ENCODE measurements around the gene PKP1.

Gene PKP1

GRCh38 chr1:201276891-201277290 lies 6.4 kb upstream of the PKP1 start:
- no peak overlapping the region for H3K9ac ChIP-seq (ENCODE audit: low read length)
- no peak overlapping the region for H3K27ac ChIP-seq (ENCODE audit: low read depth, low read length)

GRCh38 chr1:201277441-201277840 lies 5.9 kb upstream of the PKP1 start:
- Histone ChIP-seq H3K27ac (ENCODE audit: low read depth, low read length) (no peak overlapping the region), H3K9me3 (ENCODE audit: insufficient read depth, low read length) (no peaks in the 10 kb centered on the region), H3K9ac (ENCODE audit: low read length) (no peak overlapping the region), H3K27me3 (ENCODE audit: low read length) (no peaks in the 10 kb centered on the region), H3K9me2 (replicated peaks; ENCODE audit: insufficient read depth, low read length) (no peaks in the 10 kb centered on the region), H3K36me3 (ENCODE audit: low read length) (no peaks in the 10 kb centered on the region), H2AFZ (ENCODE audit: low read depth, low read length, severe bottlenecking) (no peak overlapping the region), H3K4me3 (ENCODE audit: insufficient read depth, low read length, poor library complexity, severe bottlenecking) (no peak overlapping the region), H4K20me1 (ENCODE audit: low read depth, low read length) (no peaks in the 10 kb centered on the region), H3K79me2 (ENCODE audit: insufficient read depth, low read length) (no peaks in the 10 kb centered on the region), H3F3A (ENCODE audit: insufficient read depth) (no peaks in the 10 kb centered on the region), H3K4me2 (ENCODE audit: low read depth, low read length, poor library complexity, severe bottlenecking) (no peak overlapping the region)
- TF ChIP-seq, protein P1, sequence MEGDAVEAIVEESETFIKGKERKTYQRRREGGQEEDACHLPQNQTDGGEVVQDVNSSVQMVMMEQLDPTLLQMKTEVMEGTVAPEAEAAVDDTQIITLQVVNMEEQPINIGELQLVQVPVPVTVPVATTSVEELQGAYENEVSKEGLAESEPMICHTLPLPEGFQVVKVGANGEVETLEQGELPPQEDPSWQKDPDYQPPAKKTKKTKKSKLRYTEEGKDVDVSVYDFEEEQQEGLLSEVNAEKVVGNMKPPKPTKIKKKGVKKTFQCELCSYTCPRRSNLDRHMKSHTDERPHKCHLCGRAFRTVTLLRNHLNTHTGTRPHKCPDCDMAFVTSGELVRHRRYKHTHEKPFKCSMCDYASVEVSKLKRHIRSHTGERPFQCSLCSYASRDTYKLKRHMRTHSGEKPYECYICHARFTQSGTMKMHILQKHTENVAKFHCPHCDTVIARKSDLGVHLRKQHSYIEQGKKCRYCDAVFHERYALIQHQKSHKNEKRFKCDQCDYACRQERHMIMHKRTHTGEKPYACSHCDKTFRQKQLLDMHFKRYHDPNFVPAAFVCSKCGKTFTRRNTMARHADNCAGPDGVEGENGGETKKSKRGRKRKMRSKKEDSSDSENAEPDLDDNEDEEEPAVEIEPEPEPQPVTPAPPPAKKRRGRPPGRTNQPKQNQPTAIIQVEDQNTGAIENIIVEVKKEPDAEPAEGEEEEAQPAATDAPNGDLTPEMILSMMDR (IDR thresholded peaks at IDR 0.05; ENCODE audit: insufficient read depth, low read length, poor library complexity, severe bottlenecking), result no peak
- no peak for TF ChIP-seq EZH2phosphoT487 (conservative IDR thresholded peaks at IDR 0.05; ENCODE audit: low read length)

More at GRCh38 chr1:201276891-201277290, 6.4 kb upstream of the PKP1 start:
- Histone ChIP-seq H3K27me3 (ENCODE audit: low read length) (no peaks in the 10 kb centered on the region), H3K36me3 (ENCODE audit: low read length) (no peaks in the 10 kb centered on the region), H2AFZ (ENCODE audit: low read depth, low read length, severe bottlenecking) (no peak overlapping the region), H4K20me1 (ENCODE audit: low read depth, low read length) (no peaks in the 10 kb centered on the region), H3K4me2 (ENCODE audit: low read depth, low read length, poor library complexity, severe bottlenecking) (no peak overlapping the region), H3K4me3 (ENCODE audit: insufficient read depth, low read length, poor library complexity, severe bottlenecking) (no peak overlapping the region), H3K9me3 (ENCODE audit: insufficient read depth, low read length) (no peaks in the 10 kb centered on the region), H3K9me2 (replicated peaks; ENCODE audit: insufficient read depth, low read length) (no peaks in the 10 kb centered on the region), H3F3A (ENCODE audit: insufficient read depth) (no peaks in the 10 kb centered on the region), H3K79me2 (ENCODE audit: insufficient read depth, low read length) (no peaks in the 10 kb centered on the region)
- TF ChIP-seq, protein P1 (IDR thresholded peaks at IDR 0.05; ENCODE audit: insufficient read depth, low read length, poor library complexity, severe bottlenecking), result no peak
- no peak for TF ChIP-seq EZH2phosphoT487 (conservative IDR thresholded peaks at IDR 0.05; ENCODE audit: low read length)

DNA sequence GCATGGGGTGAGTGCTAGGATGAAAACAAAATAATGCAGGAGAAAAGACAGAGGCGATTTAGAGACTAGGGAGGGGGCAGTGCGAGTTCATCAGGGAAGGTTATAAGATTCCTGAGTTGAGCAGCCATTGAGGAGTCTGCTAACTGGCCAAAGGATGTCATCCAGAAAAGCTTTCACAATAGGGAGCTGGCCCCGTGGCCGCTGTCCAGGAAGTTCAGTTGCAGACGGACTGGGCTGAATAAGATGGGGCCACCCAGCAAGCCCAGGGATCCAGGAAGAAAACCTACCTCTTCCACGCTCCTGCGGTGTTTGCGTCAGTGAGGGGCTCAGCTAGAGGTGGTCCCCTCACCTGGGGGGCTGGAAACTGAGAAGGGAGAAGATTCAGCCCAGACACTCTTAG lies 4.0 kb upstream of the PKP1 start:
- Histone ChIP-seq H3K4me2 (ENCODE audit: low read depth, low read length, poor library complexity, severe bottlenecking) (no peak overlapping the region), H3K9ac (ENCODE audit: low read length) (no peak overlapping the region), H3K4me3 (ENCODE audit: insufficient read depth, low read length, poor library complexity, severe bottlenecking) (no peak overlapping the region), H3K9me3 (ENCODE audit: insufficient read depth, low read length) (no peaks in the 10 kb centered on the region), H3K36me3 (ENCODE audit: low read length) (no peaks in the 10 kb centered on the region), H3K27ac (ENCODE audit: low read depth, low read length) (no peak overlapping the region), H3K9me2 (replicated peaks; ENCODE audit: insufficient read depth, low read length) (no peaks in the 10 kb centered on the region), H2AFZ (ENCODE audit: low read depth, low read length, severe bottlenecking) (no peak overlapping the region), H3K79me2 (ENCODE audit: insufficient read depth, low read length) (no peaks in the 10 kb centered on the region), H4K20me1 (ENCODE audit: low read depth, low read length) (no peaks in the 10 kb centered on the region), H3F3A (ENCODE audit: insufficient read depth) (no peaks in the 10 kb centered on the region), H3K27me3 (ENCODE audit: low read length) (no peaks in the 10 kb centered on the region)
- no peak for TF ChIP-seq EZH2phosphoT487 (conservative IDR thresholded peaks at IDR 0.05; ENCODE audit: low read length)
- TF ChIP-seq, protein P1 (IDR thresholded peaks at IDR 0.05; ENCODE audit: insufficient read depth, low read length, poor library complexity, severe bottlenecking), result no peak
